GM18520 (cell line): Measurements from ENCODE around the gene TMCC3.
A peak's percentile ranks its signal among the peaks of the same experiment; 100 is the strongest.
"Not testable (repeated sequence)": the region's sequence is repeated elsewhere in the genome, so short reads cannot be mapped to it uniquely, and the experiment has no call there.

Experiments used
- ATAC-seq: cut with Tn5 transposase; IDR thresholded peaks from one replicate; pipeline ENCODE4 v1.9.1; 2021; ENCODE audit not compliant: unreplicated experiment

TMCC3 gene

DNA sequence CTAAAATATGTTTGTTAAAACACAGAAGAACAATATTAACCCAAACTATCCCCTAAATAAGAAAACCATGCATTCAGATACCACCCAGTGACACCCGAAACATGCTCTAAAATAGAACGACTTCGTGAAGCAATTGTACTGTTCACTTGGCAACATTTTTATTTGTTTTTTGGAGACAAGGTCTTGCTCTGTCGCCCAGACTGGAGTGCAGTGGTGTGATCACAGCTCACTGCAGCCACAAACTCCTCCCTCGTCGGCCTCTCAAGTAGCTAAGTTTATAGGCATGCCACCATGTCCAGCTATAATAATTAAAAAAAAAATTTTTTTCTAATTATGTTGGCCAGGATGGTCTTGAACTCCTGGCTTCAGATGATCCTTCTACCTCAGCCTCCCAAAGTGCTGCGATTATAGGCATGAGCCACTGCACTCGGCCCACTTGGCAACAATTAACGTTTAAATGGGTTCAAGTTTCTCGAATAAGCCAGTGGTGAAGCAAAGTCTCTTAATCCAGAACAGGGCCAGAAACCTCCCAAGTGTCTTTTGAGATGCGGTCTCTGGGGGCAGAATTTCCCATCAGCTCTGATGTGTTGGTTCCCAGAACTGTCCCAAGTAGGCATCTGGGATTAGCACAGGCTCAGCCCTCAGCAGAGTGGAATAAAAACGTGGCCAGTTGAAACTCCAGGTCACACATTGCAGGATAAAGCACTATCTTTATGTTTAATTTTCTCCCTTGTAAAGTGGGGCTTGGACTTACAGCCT, 74.5 kb downstream of the TMCC3 start:
- ATAC-seq: no peak

DNA sequence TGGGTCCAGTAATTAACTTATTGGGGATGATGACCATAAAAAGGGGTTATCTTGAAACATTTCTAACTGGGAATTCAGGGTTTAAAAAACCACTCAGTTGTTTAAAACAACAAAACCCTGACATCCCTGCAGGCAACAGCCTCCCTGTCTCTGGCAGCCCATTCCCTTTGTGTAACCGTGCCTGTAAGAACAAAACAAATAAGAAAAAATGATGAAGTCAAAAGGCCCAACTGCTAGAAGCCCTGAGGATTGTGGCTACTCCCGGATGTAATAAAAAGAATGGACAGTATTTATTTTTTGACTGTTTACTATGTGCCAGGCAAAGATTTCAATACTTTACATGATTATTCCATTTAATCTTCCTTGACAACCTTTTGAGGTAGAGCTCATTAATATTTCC, 75.3 kb downstream of the TMCC3 start:
- ATAC-seq: no peak

DNA sequence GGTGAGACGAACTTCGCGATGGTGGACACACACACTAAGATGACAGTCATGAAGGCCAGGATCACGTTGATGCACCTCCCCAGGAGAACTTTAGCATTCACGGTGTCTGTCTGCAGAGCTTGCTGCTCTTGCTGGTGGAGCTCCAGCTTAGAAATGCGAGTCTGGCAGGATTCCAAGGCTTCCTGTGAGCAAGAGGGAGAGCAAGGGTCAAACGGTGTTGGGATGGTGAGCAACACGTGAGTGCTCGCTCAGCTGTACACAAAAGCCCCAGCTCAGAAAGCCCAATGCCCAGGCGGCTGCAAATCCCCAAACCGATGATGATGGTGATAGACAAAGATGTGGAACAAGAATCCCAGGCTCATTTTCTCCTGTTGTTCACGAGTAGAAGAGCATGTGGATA, 78.8 kb downstream of the TMCC3 start:
- no peak for ATAC-seq

DNA sequence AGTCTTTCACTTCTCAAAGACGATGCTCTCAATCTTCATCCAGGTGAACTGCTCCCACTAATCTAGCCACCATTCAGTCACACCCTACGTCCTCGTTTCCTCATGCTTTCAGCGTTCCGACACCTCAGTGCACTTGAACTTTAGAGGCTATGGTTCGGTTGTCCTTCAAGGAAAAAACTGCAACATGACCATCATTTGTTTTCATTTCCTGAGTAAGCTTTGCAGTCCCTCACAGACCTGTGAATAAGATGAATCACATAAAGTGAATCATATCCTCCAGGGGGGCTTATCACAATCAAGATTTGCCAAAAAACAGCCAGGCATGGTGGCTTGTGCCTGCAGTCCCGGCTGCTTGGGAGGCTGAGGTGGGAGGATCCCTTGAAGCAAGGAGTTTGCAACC, 80.2 kb downstream of the TMCC3 start:
- no peak for ATAC-seq

GRCh38 chr12:94567761-94568160, 82.6 kb downstream of the TMCC3 start:
- ATAC-seq: no peak

DNA sequence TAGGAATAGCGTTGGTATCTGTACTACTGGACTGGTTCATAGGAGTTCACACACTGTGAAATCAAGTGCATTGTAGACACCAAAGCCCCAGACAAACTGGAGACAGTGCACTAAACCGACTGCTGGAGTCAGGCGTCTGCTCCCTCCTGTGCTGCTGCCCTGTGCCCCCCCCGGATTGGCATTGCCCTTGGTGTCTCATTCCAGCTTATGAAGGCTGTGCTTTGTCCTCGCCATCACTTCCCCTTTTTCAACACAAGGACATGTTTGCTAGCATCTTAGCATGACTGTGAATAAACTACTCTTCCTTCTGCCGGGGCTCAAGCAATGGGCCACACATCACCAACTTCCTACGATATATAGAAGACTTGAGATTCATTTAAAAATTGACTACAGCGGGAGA, 84.0 kb downstream of the TMCC3 start:
- ATAC-seq: no peak

GRCh38 chr12:94565683-94566082, 84.7 kb downstream of the TMCC3 start:
- no peak for ATAC-seq

DNA sequence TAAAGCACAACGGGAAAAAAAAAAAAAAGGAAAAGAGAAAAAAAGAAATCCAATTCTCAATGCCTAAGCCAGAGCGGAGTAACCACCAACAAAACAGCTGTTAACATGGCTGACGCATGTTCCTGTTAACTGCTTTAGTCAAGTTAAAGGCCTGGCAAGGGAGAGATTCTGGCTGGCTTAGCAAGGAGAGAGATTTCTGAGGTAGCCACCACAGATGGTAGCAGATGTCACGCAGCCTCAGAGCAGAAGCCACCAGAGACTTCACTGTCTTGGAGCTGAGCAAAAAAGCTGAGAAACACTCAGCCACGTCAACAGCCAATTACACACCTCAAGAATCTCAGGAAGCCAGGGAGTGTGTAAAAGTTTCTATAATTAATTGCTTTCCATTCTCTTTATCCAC, 87.1 kb downstream of the TMCC3 start:
- no peak for ATAC-seq

- ATAC-seq: peak; percentile 89
These were observed 88.4 kb downstream of the TMCC3 start for GRCh38 chr12:94561943-94562411.

GRCh38 chr12:94560431-94561221, 89.7 kb downstream of the TMCC3 start:
- ATAC-seq: peak; percentile 47

- ATAC-seq: no peak
These were observed 91.7 kb downstream of the TMCC3 start for GRCh38 chr12:94558612-94559011.

DNA sequence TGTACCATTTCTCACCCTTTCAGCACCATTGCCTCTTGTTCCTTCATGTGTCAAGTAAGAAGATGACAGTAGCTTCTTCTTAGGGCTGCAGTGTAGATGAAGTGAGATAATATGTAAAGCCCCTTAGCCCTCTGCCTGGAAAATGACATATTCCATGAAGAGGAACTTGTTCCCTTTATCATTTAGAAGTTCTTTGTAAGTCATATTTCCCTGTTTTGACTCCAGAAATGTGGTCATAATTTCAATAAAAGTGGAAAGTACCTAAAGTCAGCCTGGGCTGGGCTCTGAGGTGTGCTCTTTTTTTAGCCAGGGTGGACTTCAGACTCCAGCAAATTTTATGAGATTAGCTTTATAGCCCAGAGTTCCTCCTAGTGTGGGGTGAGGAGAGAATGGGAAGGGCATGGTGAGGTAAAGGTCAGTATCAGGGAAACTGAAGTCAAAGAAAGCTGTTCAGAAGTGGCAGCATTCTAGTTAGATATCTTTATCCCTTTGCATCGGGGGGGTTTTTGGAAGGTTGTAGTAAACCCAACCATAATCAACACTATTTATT, 92.5 kb downstream of the TMCC3 start:
- ATAC-seq: no peak

DNA sequence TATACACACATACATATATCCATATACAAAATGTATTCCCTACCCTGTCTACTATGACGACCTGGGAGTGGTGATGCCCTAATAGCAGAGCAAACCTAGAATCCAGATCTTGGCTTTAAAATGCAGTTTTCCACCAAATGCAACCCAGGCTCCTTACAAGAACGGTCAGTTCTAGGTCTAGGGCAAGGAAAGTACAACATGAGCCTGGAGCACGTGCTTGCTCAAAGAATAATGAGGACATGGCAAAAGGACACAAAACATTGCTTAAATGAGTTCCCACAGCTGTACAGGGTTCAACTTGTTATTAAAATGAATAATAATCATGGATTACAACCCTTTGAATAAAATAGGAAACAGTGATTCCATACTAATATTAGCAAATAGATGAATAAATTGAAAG, 94.7 kb downstream of the TMCC3 start:
- ATAC-seq: no peak

- ATAC-seq: no peak
These were observed 96.5 kb downstream of the TMCC3 start for GRCh38 chr12:94553875-94554274.

GRCh38 chr12:94553130-94553519, 97.2 kb downstream of the TMCC3 start:
- no peak for ATAC-seq

- no peak for ATAC-seq
These were observed 98.5 kb downstream of the TMCC3 start for GRCh38 chr12:94551810-94552209.

- ATAC-seq: no peak
These were observed 99.4 kb downstream of the TMCC3 start for GRCh38 chr12:94550964-94551363.

GRCh38 chr12:94548833-94549232, 101.5 kb downstream of the TMCC3 start:
- not testable (repeated sequence) for ATAC-seq

- ATAC-seq: no peak
These were observed 104.2 kb downstream of the TMCC3 start for GRCh38 chr12:94545935-94546771.

- ATAC-seq: no peak
These were observed 106.0 kb downstream of the TMCC3 start for GRCh38 chr12:94544355-94544754.

DNA sequence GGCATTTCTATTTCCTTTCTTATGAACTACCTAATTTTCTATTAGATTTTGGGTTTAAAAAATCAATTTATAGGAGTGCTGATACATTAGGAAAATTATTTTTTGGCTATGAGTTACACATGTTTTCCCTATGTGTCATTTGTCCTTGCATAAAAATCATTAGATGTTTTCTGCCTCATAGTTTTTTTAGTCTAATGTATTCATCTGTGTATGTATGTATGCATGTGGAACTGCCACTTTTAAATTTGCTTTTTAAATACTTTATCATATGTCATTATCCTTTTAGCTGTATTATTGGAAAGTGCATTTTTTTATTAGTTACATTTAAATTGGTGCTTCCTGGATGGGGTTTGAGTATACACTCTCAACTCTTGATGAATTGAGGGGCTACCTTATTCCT, 112.0 kb downstream of the TMCC3 start:
- no peak for ATAC-seq
